ENCODE data around the gene FRMD4B.

- TF ChIP-seq POLR2A (IDR thresholded peaks at IDR 0.05), result no peak
- TF ChIP-seq CTCF (IDR thresholded peaks at IDR 0.05), result no peak
Measured at GRCh38 chr3:69389520-69390248, 3.8 kb upstream of the FRMD4B start.
